ENCODE data around the gene BNIP3.

DNA sequence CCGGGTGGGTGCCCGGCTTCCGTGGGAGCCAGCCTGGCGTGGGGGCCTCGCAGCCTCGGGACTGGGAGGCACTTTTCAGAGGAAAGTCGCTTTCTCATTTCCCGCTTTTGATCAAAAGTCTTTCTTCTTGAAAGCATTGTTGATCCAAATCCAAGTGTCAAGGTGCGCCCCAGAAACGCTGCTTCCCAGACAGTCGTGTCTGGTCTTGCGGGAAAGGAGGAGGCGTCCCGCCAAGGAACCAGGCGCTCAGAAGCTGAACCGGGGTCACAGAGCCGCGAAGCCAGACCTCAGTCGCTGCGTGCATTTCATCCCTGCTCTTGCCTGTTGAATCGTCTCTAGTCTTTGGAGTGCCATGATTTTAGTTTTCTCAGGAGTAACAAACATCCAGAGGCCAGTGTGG is 1.1 kb upstream of the BNIP3 start:
- TF ChIP-seq, protein P1, sequence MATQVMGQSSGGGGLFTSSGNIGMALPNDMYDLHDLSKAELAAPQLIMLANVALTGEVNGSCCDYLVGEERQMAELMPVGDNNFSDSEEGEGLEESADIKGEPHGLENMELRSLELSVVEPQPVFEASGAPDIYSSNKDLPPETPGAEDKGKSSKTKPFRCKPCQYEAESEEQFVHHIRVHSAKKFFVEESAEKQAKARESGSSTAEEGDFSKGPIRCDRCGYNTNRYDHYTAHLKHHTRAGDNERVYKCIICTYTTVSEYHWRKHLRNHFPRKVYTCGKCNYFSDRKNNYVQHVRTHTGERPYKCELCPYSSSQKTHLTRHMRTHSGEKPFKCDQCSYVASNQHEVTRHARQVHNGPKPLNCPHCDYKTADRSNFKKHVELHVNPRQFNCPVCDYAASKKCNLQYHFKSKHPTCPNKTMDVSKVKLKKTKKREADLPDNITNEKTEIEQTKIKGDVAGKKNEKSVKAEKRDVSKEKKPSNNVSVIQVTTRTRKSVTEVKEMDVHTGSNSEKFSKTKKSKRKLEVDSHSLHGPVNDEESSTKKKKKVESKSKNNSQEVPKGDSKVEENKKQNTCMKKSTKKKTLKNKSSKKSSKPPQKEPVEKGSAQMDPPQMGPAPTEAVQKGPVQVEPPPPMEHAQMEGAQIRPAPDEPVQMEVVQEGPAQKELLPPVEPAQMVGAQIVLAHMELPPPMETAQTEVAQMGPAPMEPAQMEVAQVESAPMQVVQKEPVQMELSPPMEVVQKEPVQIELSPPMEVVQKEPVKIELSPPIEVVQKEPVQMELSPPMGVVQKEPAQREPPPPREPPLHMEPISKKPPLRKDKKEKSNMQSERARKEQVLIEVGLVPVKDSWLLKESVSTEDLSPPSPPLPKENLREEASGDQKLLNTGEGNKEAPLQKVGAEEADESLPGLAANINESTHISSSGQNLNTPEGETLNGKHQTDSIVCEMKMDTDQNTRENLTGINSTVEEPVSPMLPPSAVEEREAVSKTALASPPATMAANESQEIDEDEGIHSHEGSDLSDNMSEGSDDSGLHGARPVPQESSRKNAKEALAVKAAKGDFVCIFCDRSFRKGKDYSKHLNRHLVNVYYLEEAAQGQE (tag by site-specific recombination; IDR thresholded peaks at IDR 0.05), result no peak
- TF ChIP-seq, protein P2, sequence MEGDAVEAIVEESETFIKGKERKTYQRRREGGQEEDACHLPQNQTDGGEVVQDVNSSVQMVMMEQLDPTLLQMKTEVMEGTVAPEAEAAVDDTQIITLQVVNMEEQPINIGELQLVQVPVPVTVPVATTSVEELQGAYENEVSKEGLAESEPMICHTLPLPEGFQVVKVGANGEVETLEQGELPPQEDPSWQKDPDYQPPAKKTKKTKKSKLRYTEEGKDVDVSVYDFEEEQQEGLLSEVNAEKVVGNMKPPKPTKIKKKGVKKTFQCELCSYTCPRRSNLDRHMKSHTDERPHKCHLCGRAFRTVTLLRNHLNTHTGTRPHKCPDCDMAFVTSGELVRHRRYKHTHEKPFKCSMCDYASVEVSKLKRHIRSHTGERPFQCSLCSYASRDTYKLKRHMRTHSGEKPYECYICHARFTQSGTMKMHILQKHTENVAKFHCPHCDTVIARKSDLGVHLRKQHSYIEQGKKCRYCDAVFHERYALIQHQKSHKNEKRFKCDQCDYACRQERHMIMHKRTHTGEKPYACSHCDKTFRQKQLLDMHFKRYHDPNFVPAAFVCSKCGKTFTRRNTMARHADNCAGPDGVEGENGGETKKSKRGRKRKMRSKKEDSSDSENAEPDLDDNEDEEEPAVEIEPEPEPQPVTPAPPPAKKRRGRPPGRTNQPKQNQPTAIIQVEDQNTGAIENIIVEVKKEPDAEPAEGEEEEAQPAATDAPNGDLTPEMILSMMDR (tag by site-specific recombination; IDR thresholded peaks at IDR 0.05), result no peak
- TF ChIP-seq ZNF501 (tag by site-specific recombination; IDR thresholded peaks at IDR 0.05) (no peak), ZFHX2 (tag by site-specific recombination; conservative IDR thresholded peaks at IDR 0.05) (no peak), KLF16 (tag by site-specific recombination; IDR thresholded peaks at IDR 0.05) (no peak)

Data from HEK293 (cell line).